Pons (tissue), 1 donor: ENCODE measurements around the gene LGALS3BP.
A peak's percentile ranks its signal among the peaks of the same experiment; 100 is the strongest.

Source experiments
- DNase-seq: peaks from one replicate; pipeline ENCODE4 v3.0.0-alpha.2; 2016; ENCODE audit warnings: low spot score

Gene LGALS3BP

GRCh38 chr17:78981010-78981888 lies 1.5 kb upstream of the LGALS3BP start:
- no peak for DNase-seq

- no peak for DNase-seq
Observed at GRCh38 chr17:78980624-78980972, 875 bp upstream of the LGALS3BP start.

GRCh38 chr17:78977997-78978973 lies 1.4 kb downstream of the LGALS3BP start:
- no peak for DNase-seq

GRCh38 chr17:78977681-78977943 lies 2.1 kb downstream of the LGALS3BP start:
- DNase-seq: no peak

DNA sequence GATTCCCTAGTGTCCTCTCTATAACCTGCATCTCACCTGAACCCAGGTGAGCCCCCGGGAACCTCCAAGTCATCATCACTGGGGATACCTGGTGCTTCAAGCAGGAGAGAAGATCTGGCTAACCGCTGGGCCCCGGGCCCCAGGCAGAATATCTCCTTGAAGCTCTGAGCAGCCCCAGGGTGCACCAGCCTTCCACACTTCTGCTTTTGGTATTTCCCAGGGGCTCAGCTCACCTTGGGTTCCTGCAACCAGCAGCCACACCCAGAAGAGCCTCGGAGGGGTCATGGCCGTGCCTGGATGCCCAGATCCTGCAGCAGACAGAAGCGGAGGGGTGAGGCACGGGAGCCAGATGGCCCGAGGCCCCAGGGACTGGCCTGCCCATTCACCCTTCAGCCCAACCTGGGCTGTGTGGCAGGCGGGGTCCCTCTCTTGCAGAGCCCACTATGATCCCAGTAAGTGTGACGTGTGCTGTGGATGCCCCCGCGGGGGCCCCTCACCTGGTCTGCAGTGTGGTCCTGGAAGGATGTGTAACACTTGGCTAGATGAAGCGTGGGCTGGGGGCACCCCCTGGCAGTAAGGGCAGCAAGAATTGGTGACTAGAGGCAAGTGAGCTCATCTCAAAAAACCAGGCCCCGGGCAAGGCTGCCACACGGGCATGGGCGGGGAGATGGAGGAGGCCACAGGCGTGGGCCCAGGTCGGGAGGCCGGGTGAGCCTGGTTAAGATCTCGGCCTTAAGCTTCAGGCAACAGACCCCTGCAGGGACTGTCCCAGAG lies 2.6 kb downstream of the LGALS3BP start:
- no peak for DNase-seq

GRCh38 chr17:78974635-78975591 lies 4.8 kb downstream of the LGALS3BP start:
- DNase-seq: peak; percentile 42

- DNase-seq: no peak
Observed at GRCh38 chr17:78973792-78974520, 5.8 kb downstream of the LGALS3BP start.

GRCh38 chr17:78973196-78973595 lies 6.5 kb downstream of the LGALS3BP start:
- DNase-seq: no peak

GRCh38 chr17:78972507-78973105 lies 7.1 kb downstream of the LGALS3BP start:
- no peak for DNase-seq

- DNase-seq: no peak
Observed at GRCh38 chr17:78971756-78972506, 7.8 kb downstream of the LGALS3BP start.

GRCh38 chr17:78970834-78971755 lies 8.6 kb downstream of the LGALS3BP start:
- DNase-seq: peak; percentile 78

DNA sequence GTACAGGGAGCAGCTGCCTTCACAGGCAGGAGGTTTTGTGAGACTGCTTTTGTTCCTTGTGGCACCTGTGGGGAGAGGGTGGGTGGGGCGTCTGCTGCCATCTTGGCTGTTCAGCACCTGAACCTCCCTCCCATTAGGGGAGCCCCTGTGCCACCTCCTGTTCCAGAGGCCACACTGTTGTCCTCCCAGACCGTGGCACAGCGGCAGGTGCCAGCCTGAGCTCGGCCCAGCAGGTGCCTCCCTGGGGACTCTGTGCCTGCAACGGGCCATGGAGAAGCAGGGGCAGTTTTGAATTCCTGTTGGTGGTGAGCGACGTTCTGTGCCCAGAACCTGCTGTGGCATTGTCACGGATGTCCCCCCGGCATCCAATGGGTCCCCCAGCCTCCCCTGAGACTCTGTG lies 9.9 kb downstream of the LGALS3BP start:
- no peak for DNase-seq

DNA sequence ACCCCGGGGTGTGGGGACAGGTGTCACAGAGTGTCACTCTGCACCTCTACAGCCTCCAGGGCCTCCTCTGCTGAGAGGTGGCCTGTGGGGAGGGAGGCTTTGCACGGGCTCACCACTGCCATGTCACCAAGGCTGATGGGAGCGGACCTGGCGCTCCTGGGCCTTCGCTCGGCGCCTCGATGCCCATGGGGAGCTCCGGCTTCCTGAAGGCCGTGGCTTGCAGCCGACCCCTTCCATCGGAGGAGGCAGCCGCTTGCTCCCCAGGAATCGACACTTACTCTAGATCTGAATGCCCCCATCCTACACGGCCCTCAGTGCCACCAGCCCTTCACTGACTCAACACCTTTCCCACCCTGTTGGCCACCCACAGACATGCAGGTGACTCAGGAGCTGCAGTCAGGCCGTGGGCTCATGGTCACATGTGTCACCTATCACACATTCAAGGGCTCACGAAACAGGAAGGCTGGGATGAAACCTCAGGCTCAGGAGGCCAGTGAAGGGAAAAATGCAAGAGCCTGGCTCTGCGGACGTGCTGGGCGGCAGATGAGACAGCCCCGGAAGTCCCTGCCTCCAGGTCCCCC lies 11.9 kb downstream of the LGALS3BP start:
- no peak for DNase-seq

DNA sequence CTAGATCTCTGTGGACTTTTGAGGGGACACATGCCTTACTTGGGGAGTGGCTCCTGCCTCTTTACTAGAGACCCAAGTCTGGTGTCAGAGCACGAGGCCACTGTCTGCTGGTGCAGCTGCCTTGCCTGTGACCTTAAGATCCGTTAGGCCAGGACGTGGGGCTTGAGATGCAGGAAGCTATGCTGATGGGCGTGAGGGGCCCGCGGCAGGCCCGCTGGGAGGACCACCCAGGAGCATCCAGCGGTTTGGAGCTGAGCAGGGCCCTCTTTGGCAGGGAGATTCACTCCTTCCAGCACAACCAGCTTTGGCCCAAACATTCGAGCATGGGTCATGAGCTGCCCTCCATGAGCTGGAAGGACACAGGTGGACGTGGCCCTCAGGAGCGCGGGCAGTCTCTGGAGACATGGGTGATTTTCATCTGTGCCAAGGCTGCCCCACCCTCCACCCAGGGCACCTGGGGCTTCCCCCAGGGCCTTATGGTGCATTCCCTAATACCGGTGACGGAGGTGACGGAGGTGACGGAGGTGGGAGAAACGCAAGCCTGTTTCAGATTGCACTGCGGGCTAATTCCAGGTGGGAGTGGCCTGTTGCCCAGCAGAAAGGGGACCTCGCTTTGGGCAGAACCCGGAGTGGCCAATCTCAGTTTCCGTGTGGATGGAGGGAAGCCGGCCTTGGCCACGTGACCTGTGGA lies 12.7 kb downstream of the LGALS3BP start:
- DNase-seq: no peak

GRCh38 chr17:78966123-78966813 lies 13.5 kb downstream of the LGALS3BP start:
- DNase-seq: no peak

- DNase-seq: no peak
Observed at GRCh38 chr17:78965491-78965924, 14.2 kb downstream of the LGALS3BP start.

- DNase-seq: no peak
Observed at GRCh38 chr17:78963378-78963777, 16.3 kb downstream of the LGALS3BP start.
